CD14-positive monocyte (primary cell): ENCODE measurements around the gene CDC7. TPM values are rescaled to one million over a fixed set of nuclear protein-coding genes. Genes with fewer than 3 reads are reported as not detected.

Experiments
- DNase-seq, 3 donors: peaks; one replicate each; pipeline ENCODE4 v3.0.0-alpha.2; 2011 to 2022
- H2AFZ ChIP-seq: 2 replicates; pipeline ENCODE4 v1.6.0; 2012; ENCODE audit warnings: mild to moderate bottlenecking, low read depth, low read length, inconsistent platforms; ENCODE audit not compliant: insufficient read depth, poor library complexity, severe bottlenecking
- H3K27ac ChIP-seq, 2 donors: 1 replicate in 1 of 2; 2 replicates in 1 of 2; pipeline ENCODE4 v1.5.1; 2012 to 2013; ENCODE audit warnings: low read length in 2 of 2, control low read depth in 1 of 2, inconsistent platforms in 1 of 2, low read depth in 1 of 2, mild to moderate bottlenecking in 1 of 2
- H3K27me3 ChIP-seq, 2 donors: one replicate each; pipeline versions ENCODE4 v1.6.0 to v1.6.1; 2011 to 2013; ENCODE audit warnings: low read length in 2 of 2; ENCODE audit not compliant: control insufficient read depth in 2 of 2, insufficient read depth in 2 of 2
- H3K36me3 ChIP-seq, 2 donors: replicated peaks in 1 of 2; 1 replicate in 1 of 2; 2 replicates in 1 of 2; pipeline versions ENCODE4 v1.5.1 to v1.6.1; 2012 to 2013; ENCODE audit warnings: low read length in 2 of 2, control low read depth in 1 of 2, inconsistent platforms in 1 of 2, mild to moderate bottlenecking in 1 of 2; ENCODE audit not compliant: insufficient read depth in 2 of 2, control insufficient read depth in 1 of 2
- H3K4me1 ChIP-seq, 2 donors: 1 replicate in 1 of 2; 2 replicates in 1 of 2; pipeline versions ENCODE4 v1.5.1 to v1.6.1; 2012 to 2013; ENCODE audit warnings: low read length in 2 of 2, control low read depth in 1 of 2, inconsistent platforms in 1 of 2, mild to moderate bottlenecking in 1 of 2, moderate library complexity in 1 of 2; ENCODE audit not compliant: insufficient read depth in 2 of 2, control insufficient read depth in 1 of 2
- H3K4me2 ChIP-seq: replicated peaks from 2 replicates; pipeline ENCODE3; 2012; ENCODE audit warnings: low read length, moderate library complexity, mild to moderate bottlenecking; ENCODE audit not compliant: poor library complexity, severe bottlenecking; ENCODE audit errors: extremely low read depth
- H3K4me3 ChIP-seq, 3 experiments: fragments of 200-600 bp in 1 of 3; sonication (generic) in 1 of 3; replicated peaks in 1 of 3; 1 replicate in 2 of 3; 2 replicates in 1 of 3; pipeline ENCODE4 v1.5.1; 2011 to 2013; ENCODE audit warnings: low read length in 3 of 3, mild to moderate bottlenecking in 3 of 3, control low read depth in 2 of 3, low read depth in 2 of 3, inconsistent platforms in 1 of 3, moderate library complexity in 1 of 3
- H3K79me2 ChIP-seq: 2 replicates; pipeline ENCODE4 v1.6.0; 2012; ENCODE audit warnings: mild to moderate bottlenecking, control low read depth, inconsistent platforms, low read length, moderate library complexity; ENCODE audit not compliant: insufficient read depth
- H3K9ac ChIP-seq: 2 replicates; pipeline ENCODE4 v1.6.0; 2017; ENCODE audit warnings: low read length, mild to moderate bottlenecking; ENCODE audit not compliant: insufficient read depth, poor library complexity, severe bottlenecking
- H3K9me3 ChIP-seq, 2 donors: replicated peaks in 1 of 2; 1 replicate in 1 of 2; 2 replicates in 1 of 2; pipeline versions ENCODE4 v1.5.1 to v1.6.1; 2012 to 2013; ENCODE audit warnings: low read length in 2 of 2, control low read depth in 1 of 2; ENCODE audit not compliant: control insufficient read depth in 1 of 2, insufficient read depth in 1 of 2
- H4K20me1 ChIP-seq: 2 replicates; pipeline ENCODE4 v1.6.0; 2012; ENCODE audit warnings: mild to moderate bottlenecking, low read length, control low read depth, moderate library complexity; ENCODE audit not compliant: insufficient read depth
- H3K27ac Mint-ChIP-seq, 7 donors: one replicate each; pipeline ENCODE4 v1.8.0; 2020; ENCODE audit warnings: mild to moderate bottlenecking in 7 of 7, mixed read lengths in 7 of 7, moderate library complexity in 6 of 7, inconsistent platforms in 2 of 7
- H3K27me3 Mint-ChIP-seq, 3 donors: one replicate each; pipeline ENCODE4 v1.8.0; 2021 to 2022; ENCODE audit warnings: low read depth in 3 of 3, mild to moderate bottlenecking in 3 of 3, mixed read lengths in 3 of 3, moderate library complexity in 3 of 3, inconsistent platforms in 1 of 3
- H3K36me3 Mint-ChIP-seq, 2 donors: one replicate each; pipeline ENCODE4 v1.8.0; 2020; ENCODE audit warnings: mixed read lengths in 2 of 2, inconsistent platforms in 1 of 2, mild to moderate bottlenecking in 1 of 2
- H3K4me1 Mint-ChIP-seq: one replicate; pipeline ENCODE4 v1.8.0; 2020; ENCODE audit warnings: mild to moderate bottlenecking, mixed read lengths
- H3K4me3 Mint-ChIP-seq, 2 donors: one replicate each; pipeline ENCODE4 v1.8.0; 2020; ENCODE audit warnings: mild to moderate bottlenecking in 2 of 2, mixed read lengths in 2 of 2, moderate library complexity in 1 of 2
- H3K9me3 Mint-ChIP-seq, 7 donors: one replicate each; pipeline ENCODE4 v1.8.0; 2020 to 2022; ENCODE audit warnings: mixed read lengths in 7 of 7, mild to moderate bottlenecking in 6 of 7, moderate library complexity in 6 of 7, inconsistent platforms in 2 of 7
- CTCF ChIP-seq: fragments of 200-600 bp; IDR thresholded peaks from one replicate; pipeline ENCODE4 v1.8.0; 2022; ENCODE audit warnings: antibody characterized with exemption, mild to moderate bottlenecking
- WGBS: methylation state at CpG from one replicate; pipeline ENCODE4 v1.1.5; 2013; ENCODE audit warnings: missing lambda C conversion rate; ENCODE audit not compliant: insufficient coverage; 5-methylcytosine and 5-hydroxymethylcytosine counted together
- intact Hi-C, 2 donors: fragments of 100-400 bp; cut with micrococcal nuclease; formaldehyde crosslinking; loops; one replicate each; pipeline versions ENCODE4 v1.15.0 to v1.15.1; 2023
- polyA plus RNA-seq, 3 donors: library from polyadenylated mRNA; depleted of rRNA in 1 of 3; unstranded in 2 of 3; stranded (reverse) in 1 of 3; fragments of 300-500 nt in 2 of 3; fragments of >200 nt in 1 of 3; fragmentation: Illumina TruSeq in 2 of 3; gene quantifications; 1 replicate in 2 of 3; 2 replicates in 1 of 3; pipeline ENCODE4 v1.2.3, GENCODE V29; 2012 to 2021

Gene CDC7
- polyA plus RNA-seq, 3 donors = 1.5 to 2.3 (median 1.5) TPM

- H3K4me3 ChIP-seq = no peak overlapping the region
- Mint-ChIP-seq H3K4me1 (peaks cover 18% of the 10 kb centered on the region), H3K9me3 (no peaks in the 10 kb centered on the region), H3K4me3 (no peak overlapping the region), H3K36me3 (no peaks in the 10 kb centered on the region), H3K27ac (no peak overlapping the region), H3K27me3 (no peaks in the 10 kb centered on the region)
- H3K36me3 ChIP-seq = no peaks in the 10 kb centered on the region
- H3K27me3 ChIP-seq = no peaks in the 10 kb centered on the region
- no peak overlapping the region for H3K27ac ChIP-seq
- DNase-seq = no peak
- intact Hi-C loops = no loop called here
- H3K79me2 ChIP-seq = peaks cover 21% of the 10 kb centered on the region
- H3K9me3 ChIP-seq = no peaks in the 10 kb centered on the region
- TF ChIP-seq CTCF = no peak
- peaks cover 20 to 35% of the 10 kb centered on the region in 2 donors for H3K4me1 ChIP-seq
- H3K4me2 ChIP-seq = no peak overlapping the region
- WGBS = 97% methylated on average over 5 of the region's 6 CpGs
- H2AFZ ChIP-seq = no peak overlapping the region
- no peak overlapping the region for H3K9ac ChIP-seq
- H4K20me1 ChIP-seq = no peaks in the 10 kb centered on the region
Measured at GRCh38 chr1:91498498-91499245, 2.0 kb upstream of the CDC7 start.

GRCh38 chr1:91499346-91499745 lies 1.3 kb upstream of the CDC7 start:
- H3K27ac Mint-ChIP-seq = no peak overlapping the region
- peaks cover 18% of the 10 kb centered on the region for H3K4me1 Mint-ChIP-seq
- intact Hi-C loops = no loop called here
- Histone ChIP-seq H2AFZ (peak overlapping the region; percentile 95), H4K20me1 (no peaks in the 10 kb centered on the region), H3K27ac (no peak overlapping the region), H3K27me3 (no peaks in the 10 kb centered on the region), H3K4me3 (no peak overlapping the region), H3K9me3 (no peaks in the 10 kb centered on the region), H3K36me3 (no peaks in the 10 kb centered on the region), H3K4me2 (peak overlapping the region; percentile 94), H3K4me1 (peaks cover 20 to 35% of the 10 kb centered on the region in 2 donors), H3K79me2 (peaks cover 28% of the 10 kb centered on the region), H3K9ac (no peak overlapping the region)
- H3K9me3 Mint-ChIP-seq = no peaks in the 10 kb centered on the region
- H3K36me3 Mint-ChIP-seq = no peaks in the 10 kb centered on the region
- no peak for DNase-seq
- no peak overlapping the region for H3K4me3 Mint-ChIP-seq
- TF ChIP-seq CTCF = no peak
- 95% methylated on average over 2 of the region's 2 CpGs for WGBS
- H3K27me3 Mint-ChIP-seq = no peaks in the 10 kb centered on the region
